ENCODE data around the gene EGR4. TPM values are rescaled to one million over a fixed set of nuclear protein-coding genes. Genes with fewer than 3 reads are reported as not detected.

EGR4 gene
- total RNA-seq = 0.10 TPM

- DNase-seq = peak; percentile 31
Measured at GRCh38 chr2:73293534-73294171, at the start of gene EGR4. TSS of gene EGR4 (minus strand) at chr2:73293548. CDS start at chr2:73293317, 231 bp downstream.

- no peak for DNase-seq
Measured at GRCh38 chr2:73341039-73341438, 47.7 kb upstream of the EGR4 start.

- no peak for DNase-seq
Measured at GRCh38 chr2:73339201-73339600, 45.9 kb upstream of the EGR4 start.

DNA sequence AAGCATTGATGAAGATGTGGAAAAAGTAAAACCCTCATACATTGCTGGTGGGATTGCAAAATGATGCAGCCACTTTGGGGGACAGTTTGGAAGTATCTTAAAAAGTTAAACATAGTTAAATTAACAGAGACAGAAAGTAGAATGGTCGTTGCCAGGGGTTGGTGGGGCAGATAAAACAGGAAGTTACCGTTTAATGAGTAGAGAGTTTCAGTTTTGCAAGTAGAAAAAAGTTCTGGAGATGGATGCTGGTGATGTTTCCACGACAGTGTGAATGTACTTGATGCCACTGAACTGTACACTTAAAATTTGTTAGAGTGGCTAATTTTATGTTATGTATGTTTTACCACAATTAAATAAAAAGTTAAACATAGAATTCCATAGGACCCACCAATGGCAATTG is 44.5 kb upstream of the EGR4 start:
- no peak for DNase-seq

DNA sequence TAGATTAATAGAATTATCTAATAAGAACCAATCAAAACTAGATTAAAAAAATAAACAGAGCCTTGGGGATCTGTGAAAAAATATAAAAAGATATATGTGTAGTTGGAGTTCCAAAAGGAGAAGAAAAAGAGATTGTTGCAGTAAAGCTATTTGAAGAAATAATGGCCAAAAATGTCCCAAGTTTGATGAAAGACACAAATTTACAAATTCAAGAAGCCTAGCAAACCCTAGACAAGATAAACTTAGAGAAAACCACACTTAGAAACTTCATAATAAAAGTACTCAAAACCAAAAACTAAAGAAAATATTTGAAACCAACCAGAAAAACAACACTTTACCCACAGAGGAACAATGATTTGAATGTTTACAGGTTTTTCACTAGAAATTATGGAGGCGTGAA is 41.3 kb upstream of the EGR4 start:
- DNase-seq = no peak

GRCh38 chr2:73334045-73334444 is 40.7 kb upstream of the EGR4 start:
- DNase-seq = no peak

- no peak for DNase-seq
Measured at GRCh38 chr2:73333564-73333963, 40.2 kb upstream of the EGR4 start.

GRCh38 chr2:73324126-73324725 is 30.9 kb upstream of the EGR4 start:
- DNase-seq = no peak

- no peak for DNase-seq
Measured at GRCh38 chr2:73323551-73323950, 30.2 kb upstream of the EGR4 start.

GRCh38 chr2:73314441-73314840 is 21.1 kb upstream of the EGR4 start:
- DNase-seq = no peak

DNA sequence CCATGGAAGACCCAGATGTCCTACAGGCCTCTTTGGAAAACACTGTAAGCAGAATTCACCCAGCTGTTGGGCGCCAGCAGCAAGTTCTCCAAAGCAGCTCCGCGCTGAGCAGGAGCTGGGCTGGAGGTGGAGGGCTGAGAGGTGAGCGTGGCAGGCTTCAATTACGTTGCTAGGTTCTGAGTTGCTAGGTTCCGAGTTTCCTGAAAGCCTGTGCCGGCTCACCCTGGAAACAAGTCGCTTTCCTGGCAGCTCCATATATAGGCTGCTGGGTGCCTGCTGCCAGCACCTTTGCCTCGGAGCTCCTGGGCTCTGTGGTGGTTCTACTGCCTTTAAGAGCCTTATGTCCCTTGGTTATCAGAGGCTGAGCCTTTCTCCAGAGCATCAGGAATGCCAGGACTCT is 14.4 kb upstream of the EGR4 start:
- no peak for DNase-seq

GRCh38 chr2:73301636-73302035 is 8.3 kb upstream of the EGR4 start:
- no peak for DNase-seq

GRCh38 chr2:73300926-73301325 is 7.6 kb upstream of the EGR4 start:
- DNase-seq = no peak

GRCh38 chr2:73297586-73297985 is 4.2 kb upstream of the EGR4 start:
- no peak for DNase-seq

DNA sequence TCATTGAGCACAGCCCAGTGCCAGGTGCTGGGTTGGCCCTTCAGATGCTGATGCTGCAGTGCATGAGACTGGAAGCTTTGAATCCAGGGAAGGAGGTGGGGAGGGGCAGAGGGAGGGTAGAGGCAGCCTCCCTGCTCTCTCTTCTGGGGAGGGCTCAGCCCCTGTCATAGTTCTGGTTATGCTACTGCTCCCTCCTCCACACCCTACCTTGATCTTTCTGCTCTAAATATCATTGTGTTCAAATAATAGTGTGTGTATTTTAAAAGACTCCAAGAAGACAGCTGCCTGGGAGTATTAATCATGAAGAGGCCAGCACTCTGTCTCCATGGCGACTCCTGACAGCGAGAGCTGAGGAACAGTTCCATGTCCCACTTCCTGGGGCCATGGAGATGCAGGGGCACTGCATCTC is 3.8 kb upstream of the EGR4 start:
- DNase-seq = no peak

GRCh38 chr2:73295751-73296400 is 2.5 kb upstream of the EGR4 start:
- no peak for DNase-seq

GRCh38 chr2:73294239-73294638 is 891 bp upstream of the EGR4 start:
- DNase-seq = no peak

- no peak for DNase-seq
Measured at GRCh38 chr2:73292906-73293533, 328 bp downstream of the EGR4 start.

DNA sequence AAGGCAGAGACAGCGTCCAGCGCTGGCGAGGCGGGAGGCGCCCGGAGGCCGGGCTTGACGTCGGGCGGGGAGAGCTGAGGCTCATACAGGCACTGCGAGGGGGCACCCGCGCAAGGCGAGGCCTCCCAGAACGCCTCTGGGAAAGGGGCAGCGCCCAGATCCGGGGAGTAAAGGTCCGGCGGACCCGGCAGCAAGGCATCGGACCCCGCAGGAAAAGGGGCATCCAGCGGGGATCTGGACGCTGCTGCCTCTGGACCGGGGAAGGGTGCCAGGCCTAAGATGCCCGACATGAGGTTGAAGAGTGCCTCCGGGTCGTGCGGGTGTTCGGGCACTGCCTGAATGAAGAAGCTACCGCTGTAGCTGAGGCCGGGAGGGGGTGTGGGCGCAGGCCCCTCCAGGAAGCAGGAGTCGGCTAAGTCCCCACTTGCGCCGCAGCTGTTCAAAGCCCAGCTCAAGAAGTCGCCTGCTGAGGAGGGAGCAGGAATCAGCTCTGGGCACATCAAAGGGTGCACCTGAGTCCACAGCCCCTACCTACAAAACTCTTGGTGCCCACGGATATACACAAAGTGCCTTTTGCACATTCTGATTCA is 937 bp downstream of the EGR4 start:
- DNase-seq = no peak

DNA sequence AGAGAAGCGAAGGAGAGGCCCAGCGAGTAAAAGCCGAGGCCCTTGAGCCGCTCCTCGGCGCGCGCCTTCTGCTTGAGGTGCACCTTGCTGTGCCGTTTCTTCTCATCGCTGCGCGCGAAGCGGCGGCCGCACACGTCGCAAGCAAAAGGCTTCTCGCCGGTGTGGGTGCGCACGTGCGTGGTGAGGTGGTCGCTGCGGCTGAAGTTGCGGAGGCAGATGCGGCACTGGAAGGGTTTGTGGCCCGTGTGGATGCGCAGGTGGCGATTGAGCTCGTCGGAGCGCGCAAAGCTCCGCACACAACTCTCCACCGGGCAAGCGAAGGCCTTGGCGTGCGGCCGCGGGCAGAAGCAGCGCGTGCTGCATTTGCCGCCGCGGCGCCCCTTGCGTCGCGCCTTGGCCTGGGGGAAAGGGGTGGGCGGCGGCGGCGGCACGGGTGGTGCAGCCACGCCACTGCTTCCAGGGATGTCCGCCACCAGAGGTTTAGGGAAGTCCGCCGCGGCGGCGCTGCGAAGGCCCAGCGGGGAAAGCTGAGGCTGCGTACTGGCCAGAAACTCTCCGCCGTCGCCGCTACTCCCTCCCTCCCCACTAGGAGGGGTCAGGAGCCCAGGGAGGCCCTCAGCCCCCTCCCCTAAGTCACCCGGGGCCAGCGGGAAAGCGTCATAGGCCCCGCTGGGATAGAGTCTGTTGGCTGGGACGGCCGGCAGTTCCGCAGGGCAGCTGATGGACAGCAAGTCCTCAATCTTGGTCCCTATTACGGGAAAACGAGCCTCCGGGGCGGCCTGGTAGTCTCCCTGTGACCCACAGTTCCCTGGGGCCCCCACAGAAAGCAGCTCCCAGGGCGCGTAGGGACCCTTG is 1.7 kb downstream of the EGR4 start:
- no peak for DNase-seq

DNA sequence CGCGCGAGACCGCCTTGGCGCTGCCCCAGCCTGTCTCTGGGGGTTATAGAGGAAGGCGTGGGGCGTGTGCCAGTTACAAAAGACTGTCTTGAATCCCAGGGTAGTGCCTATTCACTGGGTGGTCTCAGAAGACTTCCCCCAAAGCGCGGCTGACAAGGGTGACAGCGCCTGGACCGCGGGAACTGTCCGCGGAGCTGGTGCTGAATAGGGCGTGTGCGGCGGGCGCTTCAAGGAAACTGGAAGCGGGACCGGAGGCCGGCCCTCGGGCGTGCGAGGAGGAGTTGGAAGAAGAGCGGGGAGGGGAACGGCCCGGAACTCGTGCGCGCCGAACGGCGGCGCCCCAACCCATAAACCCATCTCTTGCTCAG is 2.3 kb downstream of the EGR4 start:
- peak; percentile 3 for DNase-seq
